Body of pancreas (tissue), 4 donors: ENCODE results near the gene MPP3. TPM values are rescaled to one million over a fixed set of nuclear protein-coding genes. Genes with fewer than 3 reads are reported as not detected.

Source experiments
- ATAC-seq: fragments of 150-250 bp; one replicate; pipeline ENCODE4 v1.9.1; 2016
- DNase-seq, 4 donors: peaks; one replicate each; pipeline ENCODE4 v3.0.0-alpha.2; 2019
- H3K27ac ChIP-seq, 4 donors: fragments of 200-600 bp; sonication (generic); 1 replicate in 3 of 4; 2 replicates in 1 of 4; pipeline versions ENCODE4 v1.5.1 to v1.6.1; 2016 to 2019; ENCODE audit warnings: mild to moderate bottlenecking in 1 of 4, mixed read lengths in 1 of 4, moderate library complexity in 1 of 4
- H3K27me3 ChIP-seq, 2 donors: fragments of 200-600 bp; sonication (generic); one replicate each; pipeline ENCODE4 v1.6.0; 2016; ENCODE audit warnings: mild to moderate bottlenecking in 1 of 2
- H3K36me3 ChIP-seq, 2 donors: fragments of 200-600 bp; sonication (generic); replicated peaks in 1 of 2; 2 replicates each; pipeline ENCODE4 v1.5.1; 2016; ENCODE audit warnings: low read depth in 2 of 2; ENCODE audit not compliant: insufficient read depth in 1 of 2
- H3K4me1 ChIP-seq: fragments of 200-600 bp; sonication (generic); one replicate; pipeline ENCODE4 v1.6.0; 2016
- H3K4me3 ChIP-seq, 2 donors: fragments of 200-600 bp; sonication (generic); 1 replicate in 1 of 2; 2 replicates in 1 of 2; pipeline ENCODE4 v1.5.1; 2016 to 2019
- H3K9me3 ChIP-seq, 3 donors: fragments of 200-600 bp; sonication (generic); 1 replicate in 2 of 3; 2 replicates in 1 of 3; pipeline ENCODE4 v1.5.1; 2016
- CTCF ChIP-seq, 7 experiments: fragments of 450-650 bp in 4 of 7; fragments of 200-600 bp in 3 of 7; sonication (generic) in 3 of 7; IDR thresholded peaks; one replicate each; pipeline ENCODE4 v1.5.1; 2016 to 2019; ENCODE audit warnings: antibody characterized with exemption in 7 of 7
- POLR2A ChIP-seq, 3 donors: fragments of 450-650 bp; IDR thresholded peaks; one replicate each; pipeline ENCODE4 v1.6.1; 2016; ENCODE audit warnings: antibody characterized with exemption in 3 of 3, mild to moderate bottlenecking in 2 of 3
- WGBS, 2 donors: methylation state at CpG; one replicate each; pipeline ENCODE4 v1.1.5; 2017; 5-methylcytosine and 5-hydroxymethylcytosine counted together
- intact Hi-C: fragments of 100-400 bp; cut with DNase I; formaldehyde crosslinking; loops from one replicate; pipeline ENCODE4 v1.15.1; 2023
- total RNA-seq, 2 donors: library from RNA; depleted of rRNA; stranded (reverse); fragments of >200 nt; gene quantifications; one replicate each; pipeline ENCODE4 v1.1.0, GENCODE V29; 2016

MPP3 gene
- total RNA-seq, 2 donors from 2014 or later = 20.2 to 22.4 TPM

GRCh38 chr17:43813386-43813785, 19.6 kb downstream of the MPP3 start:
- no peak for TF ChIP-seq CTCF (IDR thresholded peaks at IDR 0.05)
- no peak for TF ChIP-seq POLR2A (IDR thresholded peaks at IDR 0.05)
- intact Hi-C loops = no loop called here
- Histone ChIP-seq H3K4me3 (no peak overlapping the region), H3K36me3 (peaks cover 0 to 2% of the 10 kb centered on the region in 2 donors), H3K27me3 (no peaks in the 10 kb centered on the region), H3K27ac (no peak overlapping the region), H3K9me3 (no peaks in the 10 kb centered on the region), H3K4me1 (no peaks in the 10 kb centered on the region)
- ATAC-seq (no peak), DNase-seq (no peak)
- 60 to 89% methylated on average over 1 to 3 of the region's 3 CpGs for WGBS, 2 donors

GRCh38 chr17:43812396-43813265, 20.3 kb downstream of the MPP3 start:
- peaks cover 0 to 2% of the 10 kb centered on the region in 2 donors for H3K36me3 ChIP-seq
- no peak overlapping the region for H3K4me3 ChIP-seq
- no peaks in the 10 kb centered on the region for H3K27me3 ChIP-seq
- H3K9me3 ChIP-seq = no peaks in the 10 kb centered on the region
- H3K4me1 ChIP-seq = no peaks in the 10 kb centered on the region
- no peak for DNase-seq
- TF ChIP-seq POLR2A (IDR thresholded peaks at IDR 0.05) (no peak), CTCF (IDR thresholded peaks at IDR 0.05) (no peak)
- no peak for ATAC-seq
- WGBS, 2 donors = 82 to 90% methylated on average over 7 to 10 of the region's 10 CpGs
- H3K27ac ChIP-seq = no peak overlapping the region
- intact Hi-C loops = no loop called here

GRCh38 chr17:43810823-43811222, 22.1 kb downstream of the MPP3 start:
- DNase-seq (no peak), ATAC-seq (no peak)
- H3K4me1 ChIP-seq = no peaks in the 10 kb centered on the region
- intact Hi-C loops = no loop called here
- no peaks in the 10 kb centered on the region for H3K27me3 ChIP-seq
- no peaks in the 10 kb centered on the region for H3K9me3 ChIP-seq
- TF ChIP-seq CTCF (IDR thresholded peaks at IDR 0.05) (no peak), POLR2A (IDR thresholded peaks at IDR 0.05) (no peak)
- peaks cover 0 to 2% of the 10 kb centered on the region in 2 donors for H3K36me3 ChIP-seq
- no peak overlapping the region for H3K4me3 ChIP-seq
- WGBS, 2 donors = 87 to 91% methylated on average over 5 of the region's 5 CpGs
- no peak overlapping the region for H3K27ac ChIP-seq

- DNase-seq = no peak
- 76 to 89% methylated on average over 4 of the region's 4 CpGs for WGBS, 2 donors
Measured at GRCh38 chr17:43810226-43810715, 22.7 kb downstream of the MPP3 start.

More at GRCh38 chr17:43810226-43810715, 22.7 kb downstream of the MPP3 start:
- no peak overlapping the region for H3K27ac ChIP-seq
- intact Hi-C loops = no loop called here
- ATAC-seq = no peak
- peaks cover 0 to 2% of the 10 kb centered on the region in 2 donors for H3K36me3 ChIP-seq
- no peaks in the 10 kb centered on the region for H3K4me1 ChIP-seq
- H3K27me3 ChIP-seq = no peaks in the 10 kb centered on the region
- no peak overlapping the region for H3K4me3 ChIP-seq
- H3K9me3 ChIP-seq = no peaks in the 10 kb centered on the region
- TF ChIP-seq POLR2A (IDR thresholded peaks at IDR 0.05) (no peak), CTCF (IDR thresholded peaks at IDR 0.05) (no peak)
